ENCODE data around the gene ABR.
"Not testable (repeated sequence)": the region's sequence is repeated elsewhere in the genome, so short reads cannot be mapped to it uniquely, and the experiment has no call there.

Gene ABR

GRCh38 chr17:975371-975915 lies 204.3 kb downstream of the ABR start:
- Histone ChIP-seq H3K4me2 (peak overlapping the region; percentile 47 to 94 (median 83)), H3K36me3 (peaks cover 0 to 46% (median 0%) of the 10 kb centered on the region in 11 experiments; a peak in 9 of 22 replicates), H3K27me3 (no peaks in the 10 kb centered on the region), H3K9me3 (replicated peaks in 1 of 11) (peaks cover 0 to 7% (median 0%) of the 10 kb centered on the region in 11 experiments; a peak in 1 of 22 replicates), H3K27ac (peak overlapping the region in 2 of 11 experiments; percentile 19 to 25; a peak in 2 of 22 replicates), H3K4me3 (no peak overlapping the region), H3K4me1 (peaks cover 36 to 77% (median 72%) of the 10 kb centered on the region in 10 experiments), H3K9ac (peak overlapping the region in 5 of 11 experiments; percentile 4 to 52 (median 14); a peak in 5 of 22 replicates), H4K20me1 (peaks cover 0 to 86% (median 4%) of the 10 kb centered on the region in 11 experiments; a peak in 10 of 22 replicates)
- no peak for TF ChIP-seq Cebpa-rat (IDR thresholded peaks at IDR 0.05)

GRCh38 chr17:974778-975177 lies 205.0 kb downstream of the ABR start:
- Histone ChIP-seq H3K36me3 (peaks cover 0 to 53% (median 4%) of the 10 kb centered on the region in 11 experiments; a peak in 12 of 22 replicates), H3K4me1 (peaks cover 32 to 78% (median 70%) of the 10 kb centered on the region in 10 experiments), H3K27ac (0 out of 22 replicates have a peak overlapping the region, but pooled peaks of 1 of the 11 experiments have one; percentile 19), H4K20me1 (peaks cover 0 to 92% (median 4%) of the 10 kb centered on the region in 11 experiments; a peak in 10 of 22 replicates), H3K4me2 (peak overlapping the region; percentile 47 to 94 (median 83); a peak in 18 of 22 replicates), H3K9ac (0 out of 22 replicates have a peak overlapping the region, but pooled peaks of 2 of the 11 experiments have one; percentile 14 to 52)
- H3K9me3 ChIP-seq (replicated peaks in 1 of 11); H3K27me3 ChIP-seq; H3K4me3 ChIP-seq: not testable (repeated sequence)

- Histone ChIP-seq H3K9me3 (replicated peaks in 1 of 11) (peaks cover 0 to 7% (median 0%) of the 10 kb centered on the region in 11 experiments; a peak in 1 of 22 replicates), H3K4me3 (no peak overlapping the region), H3K4me1 (peaks cover 30 to 93% (median 74%) of the 10 kb centered on the region in 10 experiments), H4K20me1 (peaks cover 0 to 98% (median 8%) of the 10 kb centered on the region in 11 experiments; a peak in 11 of 22 replicates), H3K27ac (peak overlapping the region in 5 of 11 experiments; percentile 0 to 58 (median 34); a peak in 5 of 22 replicates), H3K27me3 (no peaks in the 10 kb centered on the region), H3K36me3 (peaks cover 0 to 70% (median 19%) of the 10 kb centered on the region in 11 experiments; a peak in 13 of 22 replicates), H3K9ac (no peak overlapping the region; a peak in 1 of 22 replicates), H3K4me2 (peak overlapping the region in 9 of 11 experiments; percentile 4 to 60 (median 45); a peak in 15 of 22 replicates)
- TF ChIP-seq Cebpa-rat (IDR thresholded peaks at IDR 0.05) = no peak
These were observed 206.7 kb downstream of the ABR start for GRCh38 chr17:973053-973452.

- peaks cover 0 to 75% (median 20%) of the 10 kb centered on the region in 11 experiments; a peak in 13 of 22 replicates for H3K36me3 ChIP-seq
- peaks cover 23 to 93% (median 72%) of the 10 kb centered on the region in 10 experiments for H3K4me1 ChIP-seq
- H3K4me2 ChIP-seq = peak overlapping the region in 8 of 11 experiments; percentile 7 to 60 (median 46); a peak in 10 of 22 replicates
- not testable (repeated sequence) for H3K4me3 ChIP-seq; H3K9ac ChIP-seq; H3K27me3 ChIP-seq; H3K9me3 ChIP-seq (replicated peaks in 1 of 11)
- peak overlapping the region in 8 of 11 experiments; percentile 13 to 58 (median 25); a peak in 9 of 22 replicates for H3K27ac ChIP-seq
- H4K20me1 ChIP-seq = peaks cover 0 to 98% (median 17%) of the 10 kb centered on the region in 11 experiments; a peak in 14 of 22 replicates
These were observed 207.9 kb downstream of the ABR start for GRCh38 chr17:971861-972260.

GRCh38 chr17:970364-970763 lies 209.4 kb downstream of the ABR start:
- 0 out of 22 replicates have a peak overlapping the region, but pooled peaks of 3 of the 11 experiments have one; percentile 11 to 36 (median 30) for H3K9ac ChIP-seq
- peaks cover 0 to 98% (median 23%) of the 10 kb centered on the region in 11 experiments; a peak in 14 of 22 replicates for H4K20me1 ChIP-seq
- H3K4me3 ChIP-seq = no peak overlapping the region

GRCh38 chr17:969811-970355 lies 209.9 kb downstream of the ABR start:
- peaks cover 8 to 93% (median 70%) of the 10 kb centered on the region in 10 experiments for H3K4me1 ChIP-seq
- peak overlapping the region in 2 of 11 experiments; percentile 11 to 12; a peak in 1 of 22 replicates for H3K4me2 ChIP-seq
- peaks cover 0 to 98% (median 25%) of the 10 kb centered on the region in 11 experiments; a peak in 14 of 22 replicates for H4K20me1 ChIP-seq
- peaks cover 0 to 7% (median 0%) of the 10 kb centered on the region in 11 experiments; a peak in 1 of 22 replicates for H3K9me3 ChIP-seq (replicated peaks in 1 of 11)
- no peaks in the 10 kb centered on the region for H3K27me3 ChIP-seq
- TF ChIP-seq Cebpa-rat (IDR thresholded peaks at IDR 0.05) = no peak
- H3K27ac ChIP-seq = peak overlapping the region in 5 of 11 experiments; percentile 3 to 58 (median 39); a peak in 6 of 22 replicates
- peaks cover 0 to 79% (median 20%) of the 10 kb centered on the region in 11 experiments; a peak in 13 of 22 replicates for H3K36me3 ChIP-seq
- no peak overlapping the region for H3K4me3 ChIP-seq
- H3K9ac ChIP-seq = 0 out of 22 replicates have a peak overlapping the region, but pooled peaks of 3 of the 11 experiments have one; percentile 11 to 36 (median 30)

More at GRCh38 chr17:970364-970763, 209.4 kb downstream of the ABR start:
- Histone ChIP-seq H3K27ac (peak overlapping the region in 7 of 11 experiments; percentile 24 to 58 (median 39); a peak in 9 of 22 replicates), H3K36me3 (peaks cover 0 to 82% (median 20%) of the 10 kb centered on the region in 11 experiments; a peak in 13 of 22 replicates), H3K27me3 (no peaks in the 10 kb centered on the region), H3K9me3 (replicated peaks in 1 of 11) (peaks cover 0 to 7% (median 0%) of the 10 kb centered on the region in 11 experiments; a peak in 1 of 22 replicates), H3K4me2 (peak overlapping the region in 5 of 11 experiments; percentile 12 to 60 (median 48); a peak in 4 of 22 replicates), H3K4me1 (peaks cover 13 to 93% (median 70%) of the 10 kb centered on the region in 10 experiments)
- no peak for TF ChIP-seq Cebpa-rat (IDR thresholded peaks at IDR 0.05)

GRCh38 chr17:968812-969730 lies 210.7 kb downstream of the ABR start:
- Histone ChIP-seq H4K20me1 (peaks cover 0 to 98% (median 25%) of the 10 kb centered on the region in 11 experiments; a peak in 14 of 22 replicates), H3K27me3 (no peaks in the 10 kb centered on the region), H3K4me3 (no peak overlapping the region), H3K36me3 (peaks cover 0 to 74% (median 20%) of the 10 kb centered on the region in 11 experiments; a peak in 13 of 22 replicates), H3K4me1 (peaks cover 6 to 95% (median 77%) of the 10 kb centered on the region in 10 experiments), H3K9me3 (replicated peaks in 1 of 11) (peaks cover 0 to 7% (median 0%) of the 10 kb centered on the region in 11 experiments; a peak in 1 of 22 replicates), H3K27ac (peak overlapping the region in 3 of 11 experiments; percentile 39 to 58 (median 58); a peak in 3 of 22 replicates), H3K4me2 (peak overlapping the region in 2 of 11 experiments; percentile 69 to 80; a peak in 1 of 22 replicates), H3K9ac (no peak overlapping the region)
- no peak for TF ChIP-seq Cebpa-rat (IDR thresholded peaks at IDR 0.05)
